ENCODE data around the gene LHFPL6. TPM values are rescaled to one million over a fixed set of nuclear protein-coding genes. Genes with fewer than 3 reads are reported as not detected.

LHFPL6 gene
- total and polyA plus RNA-seq, 8 donors, result 50.5 to 113 (median 80.2) TPM

- DNase-seq (no peak), ATAC-seq (no peak)
- H3K9me3 ChIP-seq, result no peaks in the 10 kb centered on the region
- intact Hi-C loops (cut with DNase I), result no loop called here
- peaks cover 0 to 31% of the 10 kb centered on the region in 2 donors for H3K27me3 ChIP-seq
- peaks cover 5 to 42% of the 10 kb centered on the region in 2 donors for H3K4me1 ChIP-seq
- no peak overlapping the region for H3K27ac ChIP-seq
- H3K4me3 ChIP-seq, result peak overlapping the region in 1 of 2 donors; percentile 72
- H3K36me3 ChIP-seq, result no peaks in the 10 kb centered on the region
- no peak for TF ChIP-seq CTCF (IDR thresholded peaks at IDR 0.05)
These were observed 4.0 kb downstream of the LHFPL6 start for GRCh38 chr13:39599012-39599411.

GRCh38 chr13:39597838-39598237 is 5.2 kb downstream of the LHFPL6 start:
- DNase-seq, result peak in 1 of 4 donors; percentile 44
- H3K4me1 ChIP-seq, result peaks cover 5 to 42% of the 10 kb centered on the region in 2 donors
- no peak overlapping the region for H3K27ac ChIP-seq
- H3K4me3 ChIP-seq, result no peak overlapping the region
- no peak for ATAC-seq
- no peaks in the 10 kb centered on the region for H3K9me3 ChIP-seq
- intact Hi-C loops (cut with DNase I), result no loop called here
- peaks cover 0 to 20% of the 10 kb centered on the region in 2 donors for H3K27me3 ChIP-seq
- no peak for TF ChIP-seq CTCF (IDR thresholded peaks at IDR 0.05)
- H3K36me3 ChIP-seq, result no peaks in the 10 kb centered on the region

DNA sequence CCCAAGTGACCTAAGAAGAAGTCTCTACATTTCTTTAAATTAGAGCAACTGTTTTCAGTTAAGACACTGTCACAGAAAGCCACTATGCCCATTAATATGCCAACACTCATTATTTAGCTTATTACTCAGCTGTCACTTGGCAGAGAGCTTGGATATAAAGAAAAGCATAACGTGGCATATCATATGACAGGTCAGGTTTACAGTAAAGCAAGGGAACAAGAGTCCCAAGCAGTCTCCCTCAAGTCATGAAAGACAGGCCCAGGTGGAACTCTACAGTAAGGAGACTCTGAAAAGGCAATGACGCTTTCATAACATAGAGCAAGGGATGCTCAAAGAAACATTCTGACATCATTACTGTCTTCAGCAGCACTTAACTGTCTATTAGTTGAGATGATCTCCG is 6.3 kb downstream of the LHFPL6 start:
- Histone ChIP-seq H3K4me1 (peaks cover 3 to 31% of the 10 kb centered on the region in 2 donors), H3K27ac (no peak overlapping the region), H3K27me3 (peaks cover 0 to 8% of the 10 kb centered on the region in 2 donors), H3K9me3 (no peaks in the 10 kb centered on the region), H3K4me3 (no peak overlapping the region), H3K36me3 (no peaks in the 10 kb centered on the region)
- intact Hi-C loops (cut with DNase I), result no loop called here
- ATAC-seq, result no peak
- DNase-seq, result no peak
- TF ChIP-seq CTCF (IDR thresholded peaks at IDR 0.05), result no peak

DNA sequence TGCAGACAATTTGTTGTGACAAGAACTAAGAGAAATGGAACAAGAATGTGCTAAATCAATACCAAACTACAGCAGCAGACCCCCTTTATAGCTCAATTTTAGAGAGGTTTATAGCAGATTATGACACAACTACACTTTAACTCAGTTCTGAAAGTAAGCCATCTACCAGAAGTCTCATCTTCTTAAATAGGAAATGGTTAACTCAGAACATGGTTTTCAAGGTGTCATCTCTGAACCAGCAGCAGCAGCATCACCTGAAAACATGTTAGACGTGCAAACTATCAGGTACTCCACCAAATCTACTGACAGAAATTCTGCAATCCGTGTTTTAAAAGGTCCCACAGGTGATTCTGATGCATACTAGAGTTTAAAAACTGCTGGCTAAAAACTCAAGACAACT is 6.8 kb downstream of the LHFPL6 start:
- H3K27me3 ChIP-seq, result peaks cover 0 to 3% of the 10 kb centered on the region in 2 donors
- H3K9me3 ChIP-seq, result no peaks in the 10 kb centered on the region
- H3K27ac ChIP-seq, result no peak overlapping the region
- H3K4me3 ChIP-seq, result no peak overlapping the region
- TF ChIP-seq CTCF (IDR thresholded peaks at IDR 0.05), result no peak
- ATAC-seq, result no peak
- no peak for DNase-seq
- H3K4me1 ChIP-seq, result peaks cover 0 to 26% of the 10 kb centered on the region in 2 donors
- intact Hi-C loops (cut with DNase I), result no loop called here
- no peaks in the 10 kb centered on the region for H3K36me3 ChIP-seq

DNA sequence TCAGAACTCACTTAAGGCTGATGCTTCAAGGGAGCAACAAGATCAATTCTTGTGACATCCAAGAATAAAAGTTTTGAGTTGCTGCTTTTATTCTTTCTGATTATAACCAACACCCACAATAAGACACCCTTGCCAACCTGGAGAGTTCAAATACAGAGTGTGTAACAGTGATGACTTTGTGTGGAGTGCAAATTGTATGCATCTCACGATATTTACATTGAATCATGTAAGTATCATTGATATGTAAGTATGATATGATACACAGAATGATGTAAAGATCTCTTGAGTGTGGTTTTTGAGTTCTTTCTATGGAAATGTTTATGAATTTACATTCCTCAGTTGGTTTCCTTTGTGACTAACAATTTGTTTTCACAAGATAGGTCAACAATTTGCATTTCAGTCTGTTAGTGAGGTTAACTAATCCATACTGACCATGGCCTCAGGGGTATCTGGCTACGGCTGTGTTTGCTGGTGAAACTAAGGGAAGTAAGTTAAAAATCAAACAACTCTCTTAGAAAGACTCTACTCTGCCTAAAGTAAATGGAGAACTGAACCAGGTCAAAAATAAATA is 12.4 kb downstream of the LHFPL6 start:
- no peaks in the 10 kb centered on the region for H3K9me3 ChIP-seq
- peaks cover 0 to 9% of the 10 kb centered on the region in 2 donors for H3K4me1 ChIP-seq
- H3K4me3 ChIP-seq, result no peak overlapping the region
- intact Hi-C loops (cut with DNase I), result no loop called here
- no peaks in the 10 kb centered on the region for H3K27me3 ChIP-seq
- H3K36me3 ChIP-seq, result no peaks in the 10 kb centered on the region
- ATAC-seq (no peak), DNase-seq (no peak)
- no peak overlapping the region for H3K27ac ChIP-seq
- TF ChIP-seq CTCF (IDR thresholded peaks at IDR 0.05), result no peak
